MM.1S (cell line): ENCODE data around the gene SOX14.

Experiments used
- DNase-seq: peaks from one replicate; pipeline ENCODE4 v3.0.0-alpha.2; 2015
- H2AFZ ChIP-seq: fragments of 300-600 bp; sonication (generic); 2 replicates; pipeline ENCODE4 v1.6.0; 2016; ENCODE audit warnings: antibody characterized with exemption, low read length
- H3F3A ChIP-seq: fragments of 300-600 bp; sonication (generic); 2 replicates; pipeline ENCODE4 v1.6.1; 2016; ENCODE audit warnings: mild to moderate bottlenecking, antibody characterized with exemption, low read length, moderate library complexity, mixed read lengths; ENCODE audit not compliant: insufficient read depth
- H3K27ac ChIP-seq: fragments of 300-600 bp; sonication (generic); 2 replicates; pipeline ENCODE4 v1.5.1; 2016; ENCODE audit warnings: mild to moderate bottlenecking, low read length
- H3K27me3 ChIP-seq: fragments of 300-600 bp; sonication (generic); replicated peaks from 2 replicates; pipeline ENCODE4 v1.6.0; 2016; ENCODE audit warnings: low read length; ENCODE audit not compliant: insufficient read depth
- H3K36me3 ChIP-seq: fragments of 300-600 bp; sonication (generic); replicated peaks from 2 replicates; pipeline ENCODE4 v1.6.1; 2016; ENCODE audit warnings: mild to moderate bottlenecking, low read length, mixed read lengths; ENCODE audit not compliant: insufficient read depth
- H3K4me1 ChIP-seq: fragments of 300-600 bp; sonication (generic); 2 replicates; pipeline ENCODE4 v1.6.1; 2016; ENCODE audit warnings: low read length, mixed read lengths
- H3K4me2 ChIP-seq: fragments of 300-600 bp; sonication (generic); 2 replicates; pipeline ENCODE4 v1.6.0; 2016; ENCODE audit warnings: low read depth, low read length
- H3K4me3 ChIP-seq: fragments of 300-600 bp; sonication (generic); 2 replicates; pipeline ENCODE4 v1.5.1; 2016; ENCODE audit warnings: low read length, mixed read lengths
- H3K79me2 ChIP-seq: fragments of 300-600 bp; sonication (generic); 2 replicates; pipeline ENCODE4 v1.6.1; 2016; ENCODE audit warnings: mixed run types, low read length, mixed read lengths
- H3K9ac ChIP-seq: fragments of 300-600 bp; sonication (generic); 2 replicates; pipeline ENCODE4 v1.6.1; 2016; ENCODE audit warnings: low read length, mixed read lengths
- H3K9me2 ChIP-seq: fragments of 300-600 bp; sonication (generic); replicated peaks from 2 replicates; pipeline ENCODE4 v1.6.1; 2016; ENCODE audit warnings: mild to moderate bottlenecking, low read length, mixed read lengths; ENCODE audit not compliant: insufficient read depth
- H3K9me3 ChIP-seq: fragments of 300-600 bp; sonication (generic); replicated peaks from 2 replicates; pipeline ENCODE4 v1.6.1; 2016; ENCODE audit warnings: mild to moderate bottlenecking, low read length, mixed read lengths; ENCODE audit not compliant: insufficient read depth
- H4K20me1 ChIP-seq: fragments of 300-600 bp; sonication (generic); 2 replicates; pipeline ENCODE4 v1.6.1; 2016; ENCODE audit warnings: mild to moderate bottlenecking, low read length, moderate library complexity, mixed read lengths; ENCODE audit not compliant: insufficient read depth
- CTCF ChIP-seq: fragments of 300-600 bp; sonication (generic); IDR thresholded peaks from 2 replicates; pipeline ENCODE4 v1.5.1; 2016; ENCODE audit warnings: antibody characterized with exemption, low read length, mixed read lengths
- EZH2 ChIP-seq: fragments of 300-600 bp; sonication (generic); optimal IDR thresholded peaks from 2 replicates; pipeline ENCODE3; 2017; ENCODE audit warnings: low read depth, mild to moderate bottlenecking, antibody characterized with exemption, low read length, mixed read lengths
- EZH2phosphoT487 ChIP-seq: fragments of 300-600 bp; sonication (generic); IDR thresholded peaks from 2 replicates; pipeline ENCODE4 v1.6.1; 2018; ENCODE audit warnings: antibody characterized with exemption, low read length

Gene SOX14

GRCh38 chr3:137807998-137808397 is 43.9 kb downstream of the SOX14 start:
- H3K36me3 ChIP-seq = no peaks in the 10 kb centered on the region

GRCh38 chr3:137809509-137809908 is 45.4 kb downstream of the SOX14 start:
- H3K4me2 ChIP-seq = no peak overlapping the region
- no peaks in the 10 kb centered on the region for H3F3A ChIP-seq
- H2AFZ ChIP-seq = no peak overlapping the region
- H3K4me3 ChIP-seq = no peak overlapping the region
- no peaks in the 10 kb centered on the region for H3K4me1 ChIP-seq
- H3K27me3 ChIP-seq = no peaks in the 10 kb centered on the region
- no peaks in the 10 kb centered on the region for H4K20me1 ChIP-seq
- H3K27ac ChIP-seq = no peak overlapping the region
- H3K79me2 ChIP-seq = no peaks in the 10 kb centered on the region
- TF ChIP-seq CTCF (no peak), EZH2 (no peak), EZH2phosphoT487 (no peak)
- H3K9me3 ChIP-seq = no peaks in the 10 kb centered on the region
- H3K9ac ChIP-seq = no peak overlapping the region
- DNase-seq = no peak
- H3K9me2 ChIP-seq = no peaks in the 10 kb centered on the region
- H3K36me3 ChIP-seq = no peaks in the 10 kb centered on the region

More at GRCh38 chr3:137807998-137808397, 43.9 kb downstream of the SOX14 start:
- Histone ChIP-seq H3K4me3 (no peak overlapping the region), H3K4me2 (no peak overlapping the region), H3K9ac (no peak overlapping the region), H3F3A (no peaks in the 10 kb centered on the region), H3K27me3 (no peaks in the 10 kb centered on the region), H3K9me3 (no peaks in the 10 kb centered on the region), H3K79me2 (no peaks in the 10 kb centered on the region), H3K27ac (no peak overlapping the region), H3K9me2 (no peaks in the 10 kb centered on the region), H2AFZ (no peak overlapping the region), H4K20me1 (no peaks in the 10 kb centered on the region), H3K4me1 (no peaks in the 10 kb centered on the region)
- TF ChIP-seq CTCF (no peak), EZH2 (no peak), EZH2phosphoT487 (no peak)
- no peak for DNase-seq

- H3K4me3 ChIP-seq = no peak overlapping the region
- H3F3A ChIP-seq = no peaks in the 10 kb centered on the region
- no peak overlapping the region for H2AFZ ChIP-seq
- no peak overlapping the region for H3K4me2 ChIP-seq
- DNase-seq = no peak
- TF ChIP-seq CTCF (no peak), EZH2phosphoT487 (no peak), EZH2 (no peak)
- no peak overlapping the region for H3K9ac ChIP-seq
- H3K36me3 ChIP-seq = no peaks in the 10 kb centered on the region
- no peaks in the 10 kb centered on the region for H3K9me3 ChIP-seq
- H3K79me2 ChIP-seq = no peaks in the 10 kb centered on the region
- H4K20me1 ChIP-seq = no peaks in the 10 kb centered on the region
- H3K27me3 ChIP-seq = no peaks in the 10 kb centered on the region
- H3K4me1 ChIP-seq = no peaks in the 10 kb centered on the region
- H3K9me2 ChIP-seq = no peaks in the 10 kb centered on the region
- H3K27ac ChIP-seq = no peak overlapping the region
These were observed 47.9 kb downstream of the SOX14 start for GRCh38 chr3:137812023-137812422.
